Testis (tissue), 2 donors: ENCODE data around the gene NT5C.

Experiments
- CTCF ChIP-seq, 3 experiments: fragments of 450-650 bp in 2 of 3; fragments of 200-600 bp in 1 of 3; sonication (generic) in 1 of 3; IDR thresholded peaks; one replicate each; pipeline ENCODE4 v1.5.1; 2016 to 2019; ENCODE audit warnings: antibody characterized with exemption in 3 of 3, mild to moderate bottlenecking in 2 of 3, moderate library complexity in 1 of 3
- POLR2A ChIP-seq: fragments of 450-650 bp; IDR thresholded peaks from one replicate; pipeline ENCODE4 v1.6.1; 2017; ENCODE audit warnings: antibody characterized with exemption, mild to moderate bottlenecking, moderate library complexity

- TF ChIP-seq CTCF (IDR thresholded peaks at IDR 0.05) = no peak
- no peak for TF ChIP-seq POLR2A
Measured at GRCh38 chr17:75084039-75084660, 47.4 kb downstream of the NT5C start.
